Endodermal cell (in vitro differentiated cells): ENCODE measurements around the gene LILRA2. TPM values are rescaled to one million over a fixed set of nuclear protein-coding genes. Genes with fewer than 3 reads are reported as not detected.

ENCODE experiments used
- DNase-seq: peaks from one replicate; pipeline ENCODE4 v3.0.0-alpha.2; 2017
- H3K27ac ChIP-seq: 2 replicates; pipeline ENCODE4 v1.5.1; 2013; ENCODE audit warnings: mild to moderate bottlenecking, low read depth, low read length, moderate library complexity
- H3K27me3 ChIP-seq: 2 replicates; pipeline ENCODE4 v1.6.1; 2013; ENCODE audit warnings: mild to moderate bottlenecking, low read length, moderate library complexity; ENCODE audit not compliant: insufficient read depth, control insufficient read depth, poor library complexity, severe bottlenecking
- H3K36me3 ChIP-seq: 2 replicates; pipeline ENCODE4 v1.7.0; 2013; ENCODE audit warnings: mild to moderate bottlenecking, low read length, moderate library complexity; ENCODE audit not compliant: control insufficient read depth, insufficient read depth
- H3K4me1 ChIP-seq: one replicate; pipeline ENCODE4 v1.7.0; 2013; ENCODE audit warnings: low read length; ENCODE audit not compliant: control insufficient read depth, insufficient read depth
- H3K4me3 ChIP-seq: 2 replicates; pipeline ENCODE4 v1.5.1; 2013; ENCODE audit warnings: mild to moderate bottlenecking, low read length, moderate library complexity
- H3K9ac ChIP-seq: 2 replicates; pipeline ENCODE4 v1.6.1; 2013; ENCODE audit warnings: mild to moderate bottlenecking, low read length, moderate library complexity; ENCODE audit not compliant: poor library complexity, severe bottlenecking; ENCODE audit errors: extremely low read depth
- H3K9me3 ChIP-seq: 2 replicates; pipeline ENCODE4 v1.6.1; 2013; ENCODE audit warnings: mild to moderate bottlenecking, low read length, moderate library complexity; ENCODE audit not compliant: control insufficient read depth
- H3K27ac Mint-ChIP-seq: 2 replicates; pipeline ENCODE4 v1.8.0; 2020; ENCODE audit warnings: mixed read lengths
- H3K27me3 Mint-ChIP-seq: 2 replicates; pipeline ENCODE4 v1.8.0; 2021; ENCODE audit warnings: mild to moderate bottlenecking, mixed read lengths; ENCODE audit not compliant: insufficient read depth
- H3K36me3 Mint-ChIP-seq: 2 replicates; pipeline ENCODE4 v1.8.0; 2020; ENCODE audit warnings: low read depth, mixed read lengths
- H3K4me1 Mint-ChIP-seq: 2 replicates; pipeline ENCODE4 v1.8.0; 2020; ENCODE audit warnings: mixed read lengths
- H3K4me3 Mint-ChIP-seq: 2 replicates; pipeline ENCODE4 v1.8.0; 2020; ENCODE audit warnings: mild to moderate bottlenecking, moderate library complexity, mixed read lengths
- H3K9me3 Mint-ChIP-seq: 2 replicates; pipeline ENCODE4 v1.8.0; 2020; ENCODE audit warnings: mild to moderate bottlenecking, mixed read lengths
- CTCF ChIP-seq: fragments of 200-600 bp; sonication (generic); conservative IDR thresholded peaks from 2 replicates; pipeline ENCODE4 v1.5.0; 2021; ENCODE audit warnings: antibody characterized with exemption, mild to moderate bottlenecking
- WGBS, 2 experiments: methylation state at CpG; one replicate each; pipeline versions ENCODE4 v1.1.5 to v1.1.7; 2013; ENCODE audit warnings: missing lambda C conversion rate in 2 of 2, mixed read lengths in 1 of 2; ENCODE audit not compliant: insufficient coverage in 1 of 2, insufficient read length in 1 of 2; 5-methylcytosine and 5-hydroxymethylcytosine counted together
- total RNA-seq, 2 donors: library from RNA; stranded (reverse); fragmentation: NEBNext Ultra II Directional in 1 of 2; extraction: Animal tissue kit (Norgen Biotek cat#: 25700) in 1 of 2; gene quantifications; 2 replicates in 1 of 2; 3 replicates in 1 of 2; pipeline ENCODE4 v1.2.1, GENCODE V29; 2021

The LILRA2 gene
- total RNA-seq, 2 donors from 2014 or later, result not detected

GRCh38 chr19:54530866-54531265 is 42.7 kb upstream of the LILRA2 start:
- TF ChIP-seq CTCF, result no peak
- Histone ChIP-seq H3K27me3 (no peaks in the 10 kb centered on the region), H3K4me1 (no peaks in the 10 kb centered on the region), H3K9ac (no peak overlapping the region), H3K9me3 (peaks cover 83% of the 10 kb centered on the region), H3K27ac (no peak overlapping the region), H3K4me3 (no peak overlapping the region), H3K36me3 (no peaks in the 10 kb centered on the region)
- Mint-ChIP-seq H3K36me3 (no peaks in the 10 kb centered on the region), H3K27me3 (no peaks in the 10 kb centered on the region), H3K9me3 (peaks cover 92% of the 10 kb centered on the region), H3K4me3 (no peak overlapping the region), H3K27ac (no peak overlapping the region), H3K4me1 (no peaks in the 10 kb centered on the region)
- DNase-seq, result no peak
- WGBS, 2 experiments, result 74 to 85% methylated on average over 5 of the region's 5 CpGs

GRCh38 chr19:54532528-54532927 is 41.1 kb upstream of the LILRA2 start:
- no peaks in the 10 kb centered on the region for H3K4me1 Mint-ChIP-seq
- no peaks in the 10 kb centered on the region for H3K36me3 ChIP-seq
- H3K27ac Mint-ChIP-seq, result no peak overlapping the region
- DNase-seq, result no peak
- H3K9me3 ChIP-seq, result peaks cover 81% of the 10 kb centered on the region
- H3K4me3 Mint-ChIP-seq, result no peak overlapping the region
- no peaks in the 10 kb centered on the region for H3K4me1 ChIP-seq
- no peak overlapping the region for H3K4me3 ChIP-seq
- no peaks in the 10 kb centered on the region for H3K36me3 Mint-ChIP-seq
- no peaks in the 10 kb centered on the region for H3K27me3 ChIP-seq
- peaks cover 92% of the 10 kb centered on the region for H3K9me3 Mint-ChIP-seq
- TF ChIP-seq CTCF, result no peak
- no peak overlapping the region for H3K27ac ChIP-seq
- H3K9ac ChIP-seq, result no peak overlapping the region
- 76 to 82% methylated on average over 2 to 4 of the region's 4 CpGs for WGBS, 2 experiments
- no peaks in the 10 kb centered on the region for H3K27me3 Mint-ChIP-seq

GRCh38 chr19:54533476-54533875 is 40.1 kb upstream of the LILRA2 start:
- peaks cover 90% of the 10 kb centered on the region for H3K9me3 Mint-ChIP-seq
- Histone ChIP-seq H3K4me3 (no peak overlapping the region), H3K9me3 (peaks cover 72% of the 10 kb centered on the region), H3K27me3 (no peaks in the 10 kb centered on the region), H3K4me1 (no peaks in the 10 kb centered on the region), H3K9ac (no peak overlapping the region), H3K36me3 (no peaks in the 10 kb centered on the region), H3K27ac (no peak overlapping the region)
- H3K27ac Mint-ChIP-seq, result no peak overlapping the region
- H3K27me3 Mint-ChIP-seq, result no peaks in the 10 kb centered on the region
- no peaks in the 10 kb centered on the region for H3K4me1 Mint-ChIP-seq
- no peak overlapping the region for H3K4me3 Mint-ChIP-seq
- 57 to 70% methylated on average over 2 to 8 of the region's 8 CpGs for WGBS, 2 experiments
- no peaks in the 10 kb centered on the region for H3K36me3 Mint-ChIP-seq
- DNase-seq, result no peak
- TF ChIP-seq CTCF, result no peak
